ENCODE data around the gene PLXDC1.

The PLXDC1 gene

GRCh38 chr17:39151150-39151942 lies at the start of gene PLXDC1:
TSS of gene PLXDC1 (minus strand) at chr17:39151637. CDS start at chr17:39151437, 200 bp downstream.
- DNase-seq (ENCODE audit: low read depth): no peak

GRCh38 chr17:39200957-39201510 lies 49.6 kb upstream of the PLXDC1 start:
- no peak for DNase-seq (ENCODE audit: low read depth)

- DNase-seq (ENCODE audit: low read depth): peak; percentile 69
These were observed 48.8 kb upstream of the PLXDC1 start, which contains the start of gene RPL19 for GRCh38 chr17:39200070-39200879. TSS of gene RPL19 (plus strand) at chr17:39200283. CDS start at chr17:39200345, 62 bp downstream.

GRCh38 chr17:39199820-39200069 lies 48.3 kb upstream of the PLXDC1 start:
- peak; percentile 82 for DNase-seq (ENCODE audit: low read depth)

- DNase-seq (ENCODE audit: low read depth): no peak
These were observed 46.7 kb upstream of the PLXDC1 start for GRCh38 chr17:39198186-39198566.

- DNase-seq (ENCODE audit: low read depth): peak; percentile 71
These were observed 46.1 kb upstream of the PLXDC1 start, which contains the start of gene CACNB1 for GRCh38 chr17:39197380-39198185. TSS of gene CACNB1 (minus strand) at chr17:39197669. CDS start at chr17:39197495, 174 bp downstream.

GRCh38 chr17:39196808-39197291 lies 45.4 kb upstream of the PLXDC1 start:
- DNase-seq (ENCODE audit: low read depth): no peak

- DNase-seq (ENCODE audit: low read depth): no peak
These were observed 44.9 kb upstream of the PLXDC1 start for GRCh38 chr17:39196241-39196807.

GRCh38 chr17:39195568-39196160 lies 44.2 kb upstream of the PLXDC1 start:
- no peak for DNase-seq (ENCODE audit: low read depth)

GRCh38 chr17:39194985-39195524 lies 43.6 kb upstream of the PLXDC1 start:
- DNase-seq (ENCODE audit: low read depth): no peak

GRCh38 chr17:39194089-39194984 lies 42.9 kb upstream of the PLXDC1 start:
- DNase-seq (ENCODE audit: low read depth): no peak

- no peak for DNase-seq (ENCODE audit: low read depth)
These were observed 41.9 kb upstream of the PLXDC1 start for GRCh38 chr17:39193346-39193745.

GRCh38 chr17:39192901-39193300 lies 41.5 kb upstream of the PLXDC1 start:
- no peak for DNase-seq (ENCODE audit: low read depth)

- DNase-seq (ENCODE audit: low read depth): no peak
These were observed 40.5 kb upstream of the PLXDC1 start for GRCh38 chr17:39191750-39192510.

GRCh38 chr17:39187152-39187830 lies 35.9 kb upstream of the PLXDC1 start:
- DNase-seq (ENCODE audit: low read depth): no peak

GRCh38 chr17:39186481-39187002 lies 35.1 kb upstream of the PLXDC1 start:
- no peak for DNase-seq (ENCODE audit: low read depth)

- DNase-seq (ENCODE audit: low read depth): no peak
These were observed 32.3 kb upstream of the PLXDC1 start for GRCh38 chr17:39183720-39184119.

GRCh38 chr17:39183045-39183444 lies 31.6 kb upstream of the PLXDC1 start:
- no peak for DNase-seq (ENCODE audit: low read depth)

All from T-helper 22 cell (primary cell).